Psoas muscle (tissue), 8 donors: ENCODE measurements around the gene TTLL11. TPM values are rescaled to one million over a fixed set of nuclear protein-coding genes. Genes with fewer than 3 reads are reported as not detected.

Source experiments
- ATAC-seq, 4 donors: fragments of 200-7000 bp; cut with Tn5 transposase; one replicate each; pipeline ENCODE4 v1.9.1; 2020; ENCODE audit warnings: moderate library complexity in 3 of 4, mild to moderate bottlenecking in 2 of 4
- DNase-seq, 2 donors: peaks; one replicate each; pipeline ENCODE4 v3.0.0-alpha.2; 2020
- H3K27ac ChIP-seq: fragments of 200-600 bp; one replicate; pipeline ENCODE4 v1.8.0; 2022
- H3K27me3 ChIP-seq, 3 donors: fragments of 200-600 bp in 1 of 3; one replicate each; pipeline versions ENCODE4 v1.6.1 to v1.8.0; 2013 to 2022; ENCODE audit warnings: low read length in 2 of 3, mild to moderate bottlenecking in 2 of 3, moderate library complexity in 1 of 3; ENCODE audit not compliant: insufficient read depth in 3 of 3
- H3K36me3 ChIP-seq, 2 donors: fragments of 200-600 bp in 1 of 2; one replicate each; pipeline versions ENCODE4 v1.6.1 to v1.8.0; 2013 to 2022; ENCODE audit warnings: low read depth in 1 of 2, mild to moderate bottlenecking in 1 of 2, moderate library complexity in 1 of 2; ENCODE audit not compliant: insufficient read depth in 1 of 2
- H3K4me1 ChIP-seq: fragments of 200-600 bp; one replicate; pipeline ENCODE4 v1.8.0; 2022
- H3K4me3 ChIP-seq: fragments of 200-600 bp; one replicate; pipeline ENCODE4 v1.8.0; 2022; ENCODE audit warnings: mild to moderate bottlenecking
- H3K9me3 ChIP-seq: fragments of 200-600 bp; one replicate; pipeline ENCODE4 v1.8.0; 2022
- CTCF ChIP-seq: fragments of 200-600 bp; IDR thresholded peaks from one replicate; pipeline ENCODE4 v1.8.0; 2022; ENCODE audit warnings: antibody characterized with exemption
- WGBS, 3 donors: extraction: QIAGEN DNeasy Blood & Tissue Kit; methylation state at CpG; one replicate each; pipeline versions ENCODE4 v1.1.6 to v1.1.7; 2013; 5-methylcytosine and 5-hydroxymethylcytosine counted together
- intact Hi-C, 2 donors: fragments of 100-400 bp; cut with DNase I; formaldehyde crosslinking; loops; one replicate each; pipeline versions ENCODE4 v1.11.0 to v1.14.2; 2022
- polyA plus RNA-seq, 3 donors: library from polyadenylated mRNA; stranded (reverse); fragments of 200-250 nt; gene quantifications; one replicate each; pipeline ENCODE4 v1.2.3, GENCODE V29; 2013
- total RNA-seq, 4 donors: library from RNA; stranded (reverse); fragmentation: NEBNext Ultra II Directional in 2 of 4; extraction: Animal tissue kit (Norgen Biotek cat#: 25700) in 2 of 4; gene quantifications; one replicate each; pipeline versions ENCODE4 v1.2.1 to v1.2.4, GENCODE V29; 2021 to 2023
- donor health status: healthy with polysubstance abuse.
- donor health status: DM: no; HTN: no; CAD: no; lungs with moderate emphysema.
- donor health status: Bipolar disorder and iron deficiency.
- donor health status: healthy.
- donor health status: DM: yes; HTN: yes; CAD: no.
- donor health status: DM: no; HTN: no; CAD: no.
- donor health status: DM: no; HTN: no; CAD: no.
- donor health status: DM: yes; HTN: yes; CAD: no.

Gene TTLL11
- total and polyA plus RNA-seq, 7 donors, result 15.1 to 56.4 (median 19.3) TPM

DNA sequence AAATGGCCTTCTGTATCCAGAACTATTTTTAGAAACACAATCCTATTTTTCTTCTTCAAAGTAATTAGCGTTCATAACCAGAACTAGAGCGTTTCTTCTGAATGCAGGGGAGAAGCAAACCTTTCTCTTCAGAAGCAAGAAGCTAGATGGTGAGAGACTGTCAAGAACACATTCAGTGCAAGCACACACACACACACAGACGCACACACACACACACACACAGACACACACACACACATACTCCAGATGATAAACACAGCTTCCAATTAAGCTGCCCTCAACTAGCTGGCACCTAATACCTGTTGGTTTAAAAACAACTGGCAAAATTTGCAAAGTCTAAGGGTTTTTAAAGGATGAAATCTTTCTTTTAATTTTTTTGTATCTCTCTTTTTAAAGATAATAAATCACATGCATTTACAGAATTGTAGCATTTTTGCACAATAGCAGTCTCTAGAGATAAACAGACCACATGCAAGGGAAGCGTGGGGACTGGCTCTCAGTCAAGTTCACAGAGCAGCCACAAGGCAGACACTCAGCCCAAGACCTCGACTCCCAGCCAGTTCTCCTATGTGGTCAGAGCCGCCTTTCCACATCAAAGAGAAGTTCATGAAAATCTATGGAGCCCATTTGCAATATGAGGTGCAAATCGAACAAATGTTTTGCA, 138.5 kb downstream of the TTLL11 start:
- DNase-seq (peak; percentile 47 to 78), ATAC-seq (peak in 3 of 4 donors; percentile 40 to 61 (median 55))
- Histone ChIP-seq H3K27ac (no peak overlapping the region), H3K4me3 (no peak overlapping the region), H3K9me3 (no peaks in the 10 kb centered on the region), H3K36me3 (peaks cover 0 to 7% of the 10 kb centered on the region in 2 donors), H3K4me1 (no peaks in the 10 kb centered on the region), H3K27me3 (no peaks in the 10 kb centered on the region)
- no peak for TF ChIP-seq CTCF
- intact Hi-C loops, result no loop called here
- 63 to 68% (median 66%) methylated on average over 7 of the region's 7 CpGs for WGBS, 3 donors

GRCh38 chr9:121952611-121953010, 140.5 kb downstream of the TTLL11 start:
- H3K27me3 ChIP-seq, result no peaks in the 10 kb centered on the region
- ATAC-seq (no peak), DNase-seq (no peak)
- no peaks in the 10 kb centered on the region for H3K4me1 ChIP-seq
- WGBS, 3 donors, result 85 to 89% (median 87%) methylated on average over 3 of the region's 3 CpGs
- intact Hi-C loops, result no loop called here
- no peak overlapping the region for H3K27ac ChIP-seq
- no peak for TF ChIP-seq CTCF
- H3K36me3 ChIP-seq, result peaks cover 0 to 7% of the 10 kb centered on the region in 2 donors
- no peaks in the 10 kb centered on the region for H3K9me3 ChIP-seq
- H3K4me3 ChIP-seq, result no peak overlapping the region

- intact Hi-C loops, result no loop called here
- Histone ChIP-seq H3K9me3 (no peaks in the 10 kb centered on the region), H3K27me3 (no peaks in the 10 kb centered on the region), H3K36me3 (peaks cover 0 to 7% of the 10 kb centered on the region in 2 donors), H3K4me1 (no peaks in the 10 kb centered on the region), H3K4me3 (no peak overlapping the region), H3K27ac (no peak overlapping the region)
- 77 to 81% (median 79%) methylated on average over 8 of the region's 8 CpGs for WGBS, 3 donors
- DNase-seq (no peak), ATAC-seq (no peak)
- no peak for TF ChIP-seq CTCF
Observed at GRCh38 chr9:121950866-121951265, 142.2 kb downstream of the TTLL11 start.

DNA sequence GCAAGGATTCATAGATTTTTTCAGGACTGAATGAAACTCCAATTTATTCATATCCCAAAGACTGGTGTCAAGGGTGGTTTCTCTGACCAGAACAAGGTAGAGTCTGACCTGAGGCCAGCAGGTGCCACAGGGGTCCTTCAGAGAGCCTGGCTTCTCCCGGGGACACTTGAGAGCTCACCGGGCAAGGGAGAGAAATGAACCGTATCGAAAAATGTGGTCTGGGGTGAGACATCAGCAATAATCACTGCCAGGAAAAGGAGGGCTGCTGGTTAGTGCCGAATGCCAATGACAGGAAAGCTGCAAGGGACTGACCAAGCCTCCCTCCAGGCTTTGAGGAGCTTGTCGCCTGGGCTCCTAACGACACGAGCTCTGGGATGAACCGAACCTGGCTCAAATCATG, 142.7 kb downstream of the TTLL11 start:
- peaks cover 0 to 7% of the 10 kb centered on the region in 2 donors for H3K36me3 ChIP-seq
- intact Hi-C loops, result no loop called here

More for the DNA sequence above, 142.7 kb downstream of the TTLL11 start:
- no peak for DNase-seq
- no peak for TF ChIP-seq CTCF
- no peaks in the 10 kb centered on the region for H3K27me3 ChIP-seq
- no peak overlapping the region for H3K27ac ChIP-seq
- H3K4me1 ChIP-seq, result no peaks in the 10 kb centered on the region
- H3K4me3 ChIP-seq, result no peak overlapping the region
- no peak for ATAC-seq
- no peaks in the 10 kb centered on the region for H3K9me3 ChIP-seq
- WGBS, 3 donors, result 71 to 79% (median 78%) methylated on average over 9 of the region's 9 CpGs
